GM12878 (cell line): Measurements from ENCODE around the gene SEMA4A. TPM values are rescaled to one million over a fixed set of nuclear protein-coding genes. Genes with fewer than 3 reads are reported as not detected.

Experiments
- ATAC-seq: fragments of 200-7000 bp; cut with Tn5 transposase; 3 replicates; pipeline ENCODE4 v1.9.1; 2020; ENCODE audit warnings: mild to moderate bottlenecking, moderate library complexity
- BruUV-seq: library from RNA; stranded (reverse); fragments of 400-500 nt; replicated peaks from 2 replicates; lab custom pipeline; 2021; lab: Mats Ljungman, UMichigan
- CTCF ChIA-PET: fragments of 300-600 bp; sonication (Branson Sonifier 250); formaldehyde crosslinking; extraction: SDS; loops from one replicate; lab custom pipeline; 2021; ENCODE audit warnings: inconsistent platforms; lab: Yijun Ruan, JAX
- POLR2A ChIA-PET: fragments of 350-600 bp; formaldehyde crosslinking; extraction: SDS; loops from one replicate; lab custom pipeline; 2021; ENCODE audit warnings: inconsistent platforms; lab: Charles Lee
- RAD21 ChIA-PET: fragments of 300-600 bp; sonication (Branson Sonifier 250); formaldehyde crosslinking; loops from one replicate; lab custom pipeline; 2023; ENCODE audit warnings: antibody characterized with exemption; ENCODE audit not compliant: unreplicated experiment; lab: Charles Lee
- SMC1A ChIA-PET: fragments of 300-600 bp; sonication (Branson Sonifier 250); formaldehyde crosslinking; loops from one replicate; lab custom pipeline; 2023; ENCODE audit not compliant: unreplicated experiment, uncharacterized antibody; lab: Charles Lee
- DNase-seq: peaks from one replicate; pipeline ENCODE4 v3.0.0-alpha.2; 2011; ENCODE audit warnings: low read depth, low spot score
- FAIRE-seq: peaks from 3 replicates; lab custom pipeline; 2011; peaks lifted over from hg19 to GRCh38; lab: Jason Lieb, UNC
- H2AFZ ChIP-seq: 2 replicates; pipeline ENCODE4 v1.6.0; 2011; ENCODE audit warnings: low read depth, low read length, control low read depth; ENCODE audit not compliant: control insufficient read depth
- H3K27ac ChIP-seq: 2 replicates; pipeline ENCODE4 v1.5.1; 2011; ENCODE audit warnings: control low read depth; ENCODE audit not compliant: control insufficient read depth, insufficient read depth
- H3K27me3 ChIP-seq, 2 experiments: replicated peaks in 1 of 2; 2 replicates each; pipeline versions ENCODE4 v1.6.0 to v1.6.1; 2011; ENCODE audit warnings: low read length in 1 of 2; ENCODE audit not compliant: control insufficient read depth in 2 of 2, insufficient read depth in 2 of 2
- H3K36me3 ChIP-seq, 2 experiments: 2 replicates each; pipeline ENCODE4 v1.5.1; 2011; ENCODE audit warnings: low read length in 1 of 2; ENCODE audit not compliant: control insufficient read depth in 2 of 2, insufficient read depth in 2 of 2
- H3K4me1 ChIP-seq: 2 replicates; pipeline ENCODE4 v1.6.1; 2011; ENCODE audit warnings: mild to moderate bottlenecking, low read length, moderate library complexity, mixed read lengths; ENCODE audit not compliant: control insufficient read depth, insufficient read depth
- H3K4me2 ChIP-seq: 2 replicates; pipeline ENCODE4 v1.6.0; 2011; ENCODE audit warnings: control low read depth; ENCODE audit not compliant: control insufficient read depth, insufficient read depth
- H3K4me3 ChIP-seq: fragments of 200-600 bp; sonication (generic); 2 replicates; pipeline ENCODE4 v1.5.1; 2016
- H3K79me2 ChIP-seq: 2 replicates; pipeline ENCODE4 v1.6.0; 2011; ENCODE audit warnings: low read length; ENCODE audit not compliant: control insufficient read depth, insufficient read depth
- H3K9ac ChIP-seq: 2 replicates; pipeline ENCODE4 v1.8.0; 2011; ENCODE audit warnings: low read length, control low read depth, mixed read lengths; ENCODE audit not compliant: control insufficient read depth, insufficient read depth
- H3K9me3 ChIP-seq: replicated peaks from 3 replicates; pipeline ENCODE4 v1.5.1; 2011; ENCODE audit warnings: mild to moderate bottlenecking, low read length; ENCODE audit not compliant: control insufficient read depth, insufficient read depth
- H4K20me1 ChIP-seq: 2 replicates; pipeline ENCODE4 v1.6.0; 2011; ENCODE audit not compliant: control insufficient read depth, insufficient read depth
- IKZF2 ChIP-seq, 2 experiments: fragments of 450-650 bp; IDR thresholded peaks; 2 replicates each; pipeline ENCODE4 v1.6.1; 2017; ENCODE audit warnings: mild to moderate bottlenecking in 2 of 2, moderate library complexity in 2 of 2
- JUND ChIP-seq: IDR thresholded peaks from 2 replicates; pipeline ENCODE4 v1.6.1; 2012; ENCODE audit warnings: low read depth, mild to moderate bottlenecking, low read length, improper control_type of control experiment, moderate library complexity
- RUNX3 ChIP-seq: IDR thresholded peaks from 2 replicates; pipeline ENCODE4 v1.6.1; 2012; ENCODE audit warnings: low read length, inconsistent platforms
- ZBTB33 ChIP-seq: fragments of 450-650 bp; IDR thresholded peaks from 2 replicates; pipeline ENCODE4 v1.6.1; 2017; ENCODE audit warnings: mild to moderate bottlenecking
- ZBTB4 ChIP-seq: fragments of 450-650 bp; formaldehyde crosslinking; IDR thresholded peaks from 2 replicates; pipeline ENCODE4 v1.4.0; 2022; ENCODE audit warnings: mild to moderate bottlenecking, moderate library complexity
- WGBS: methylation state at CpG from one replicate; pipeline ENCODE4 v1.1.6; 2016; ENCODE audit warnings: low lambda C conversion rate; ENCODE audit not compliant: insufficient replicate concordance, insufficient coverage; ENCODE audit errors: missing lambda C conversion rate; 5-methylcytosine and 5-hydroxymethylcytosine counted together
- in situ Hi-C: fragments of 300-500 bp; cut with MboI; formaldehyde crosslinking; loops from 9 replicates; pipeline ENCODE4 v1.14.3; 2018; ENCODE audit warnings: mixed read lengths
- intact Hi-C: fragments of 100-400 bp; cut with micrococcal nuclease; formaldehyde crosslinking; loops from one replicate; pipeline ENCODE4 v1.14.2; 2022; ENCODE audit not compliant: unreplicated experiment
- polyA plus RNA-seq, 11 experiments: library from polyadenylated mRNA; depleted of rRNA in 4 of 11; unstranded in 6 of 11; stranded (reverse) in 5 of 11; fragments of >200 nt; fragmentation: Nextera tagmentation in 4 of 11; fragmentation: Illumina TruSeq in 1 of 11; extraction: Ambion mirVana in 4 of 11; extraction: Trizol in 1 of 11; gene quantifications; 1 replicate in 1 of 11; 2 replicates in 10 of 11; pipeline versions ENCODE4 v1.2.1 to v1.2.3, GENCODE V29; 2011 to 2016; ENCODE audit warnings: inconsistent platforms in 2 of 11, missing spikeins in 2 of 11, low read depth in 1 of 11
- total RNA-seq, 4 experiments: library from RNA; depleted of rRNA in 3 of 4; stranded (reverse); fragments of >200 nt in 3 of 4; fragmentation: Illumina TruSeq in 1 of 4; extraction: Trizol in 1 of 4; gene quantifications; 2 replicates each; pipeline versions ENCODE4 v1.2.1 to v1.2.3, GENCODE V29; 2013 to 2021
- TF ChIP-seq, protein P1 (sequence below): fragments of 150-350 bp; IDR thresholded peaks from 2 replicates; pipeline ENCODE4 v1.6.1; 2014; ENCODE audit warnings: mild to moderate bottlenecking, low read depth, low read length
- TF ChIP-seq, protein P2 (sequence below): fragments of 450-650 bp; IDR thresholded peaks from 2 replicates; pipeline ENCODE4 v1.6.1; 2018; ENCODE audit warnings: mild to moderate bottlenecking, low read depth, moderate library complexity; ENCODE audit not compliant: partially characterized antibody
- TF ChIP-seq, protein P3 (sequence below): IDR thresholded peaks from 2 replicates; pipeline ENCODE4 v1.6.1; 2012; ENCODE audit warnings: low read depth, low read length, improper control_type of control experiment
- TF ChIP-seq, protein P4 (sequence below): IDR thresholded peaks from 2 replicates; pipeline ENCODE4 v1.6.1; 2011; ENCODE audit warnings: borderline replicate concordance, low read depth, mild to moderate bottlenecking, moderate library complexity, low read length; ENCODE audit not compliant: insufficient read depth, poor library complexity, severe bottlenecking

SEMA4A gene
- total and polyA plus RNA-seq, 10 of the 15 experiments (the other 5 are each of a cell fraction or from before 2014, with no cell fraction given) = 2.6 to 64.2 (median 32.8) TPM

DNA sequence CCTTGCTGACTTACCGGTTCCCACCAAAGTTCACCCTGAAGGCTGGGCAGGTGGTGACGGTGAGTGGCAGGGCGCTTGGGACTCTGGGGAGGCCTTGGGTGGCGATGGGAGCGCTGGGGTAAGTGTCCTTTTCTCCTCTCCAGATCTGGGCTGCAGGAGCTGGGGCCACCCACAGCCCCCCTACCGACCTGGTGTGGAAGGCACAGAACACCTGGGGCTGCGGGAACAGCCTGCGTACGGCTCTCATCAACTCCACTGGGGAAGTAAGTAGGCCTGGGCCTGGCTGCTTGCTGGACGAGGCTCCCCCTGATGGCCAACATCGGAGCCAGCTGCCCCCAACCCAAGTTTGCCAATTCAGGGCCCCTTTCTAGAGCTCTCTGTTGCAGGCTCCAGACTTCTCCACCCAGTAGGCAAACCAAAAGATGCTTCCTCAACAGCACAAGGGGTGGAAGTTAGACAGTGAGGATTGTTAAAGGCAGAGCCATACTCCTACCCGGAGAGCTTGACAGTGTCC, 16.4 kb upstream of the SEMA4A start:
- ChIA-PET POLR2A (interaction anchor here (1.0 kb wide), 1 partner anchor 8 kb away, joined by 4 read pairs; no protein-coding TSS in a partner anchor), SMC1A (interaction anchor here (1.0 to 1.3 kb wide), 2 partner anchors 40 to 89 kb away, joined by 3 to 4 read pairs; no protein-coding TSS in a partner anchor), RAD21 (interaction anchor here (0.8 to 1.5 kb wide), 2 partner anchors 8 to 46 kb away, joined by 3 to 6 read pairs; no protein-coding TSS in a partner anchor), CTCF (interaction anchor here (0.9 to 1.2 kb wide), 4 partner anchors 8 to 183 kb away, joined by 3 to 6 read pairs (median 4); no protein-coding TSS in a partner anchor)
- in situ Hi-C loops (no loop called here), intact Hi-C loops (no loop called here)
- Histone ChIP-seq H3K9me3 (no peaks in the 10 kb centered on the region), H3K4me3 (no peak overlapping the region), H3K79me2 (no peaks in the 10 kb centered on the region), H3K9ac (no peak overlapping the region), H2AFZ (no peak overlapping the region), H3K27me3 (no peaks in the 10 kb centered on the region), H3K4me1 (no peaks in the 10 kb centered on the region), H3K27ac (no peak overlapping the region), H3K4me2 (no peak overlapping the region), H4K20me1 (no peaks in the 10 kb centered on the region), H3K36me3 (peaks cover 4 to 36% of the 10 kb centered on the region in 2 experiments; a peak in 3 of 4 replicates)
- WGBS = 75% methylated on average over 12 of the region's 12 CpGs
- no TSS peak for BruUV-seq
- ATAC-seq (no peak), FAIRE-seq (no peak), DNase-seq (no peak)
- TF ChIP-seq ZBTB33 (no peak), RUNX3 (no peak), ZBTB4 (CRISPR knock-in tag) (no peak), IKZF2 (IDR thresholded peaks at IDR 0.05) (no peak), JUND (no peak)
- TF ChIP-seq, protein P1, sequence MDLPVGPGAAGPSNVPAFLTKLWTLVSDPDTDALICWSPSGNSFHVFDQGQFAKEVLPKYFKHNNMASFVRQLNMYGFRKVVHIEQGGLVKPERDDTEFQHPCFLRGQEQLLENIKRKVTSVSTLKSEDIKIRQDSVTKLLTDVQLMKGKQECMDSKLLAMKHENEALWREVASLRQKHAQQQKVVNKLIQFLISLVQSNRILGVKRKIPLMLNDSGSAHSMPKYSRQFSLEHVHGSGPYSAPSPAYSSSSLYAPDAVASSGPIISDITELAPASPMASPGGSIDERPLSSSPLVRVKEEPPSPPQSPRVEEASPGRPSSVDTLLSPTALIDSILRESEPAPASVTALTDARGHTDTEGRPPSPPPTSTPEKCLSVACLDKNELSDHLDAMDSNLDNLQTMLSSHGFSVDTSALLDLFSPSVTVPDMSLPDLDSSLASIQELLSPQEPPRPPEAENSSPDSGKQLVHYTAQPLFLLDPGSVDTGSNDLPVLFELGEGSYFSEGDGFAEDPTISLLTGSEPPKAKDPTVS = no peak
- TF ChIP-seq, protein P2, sequence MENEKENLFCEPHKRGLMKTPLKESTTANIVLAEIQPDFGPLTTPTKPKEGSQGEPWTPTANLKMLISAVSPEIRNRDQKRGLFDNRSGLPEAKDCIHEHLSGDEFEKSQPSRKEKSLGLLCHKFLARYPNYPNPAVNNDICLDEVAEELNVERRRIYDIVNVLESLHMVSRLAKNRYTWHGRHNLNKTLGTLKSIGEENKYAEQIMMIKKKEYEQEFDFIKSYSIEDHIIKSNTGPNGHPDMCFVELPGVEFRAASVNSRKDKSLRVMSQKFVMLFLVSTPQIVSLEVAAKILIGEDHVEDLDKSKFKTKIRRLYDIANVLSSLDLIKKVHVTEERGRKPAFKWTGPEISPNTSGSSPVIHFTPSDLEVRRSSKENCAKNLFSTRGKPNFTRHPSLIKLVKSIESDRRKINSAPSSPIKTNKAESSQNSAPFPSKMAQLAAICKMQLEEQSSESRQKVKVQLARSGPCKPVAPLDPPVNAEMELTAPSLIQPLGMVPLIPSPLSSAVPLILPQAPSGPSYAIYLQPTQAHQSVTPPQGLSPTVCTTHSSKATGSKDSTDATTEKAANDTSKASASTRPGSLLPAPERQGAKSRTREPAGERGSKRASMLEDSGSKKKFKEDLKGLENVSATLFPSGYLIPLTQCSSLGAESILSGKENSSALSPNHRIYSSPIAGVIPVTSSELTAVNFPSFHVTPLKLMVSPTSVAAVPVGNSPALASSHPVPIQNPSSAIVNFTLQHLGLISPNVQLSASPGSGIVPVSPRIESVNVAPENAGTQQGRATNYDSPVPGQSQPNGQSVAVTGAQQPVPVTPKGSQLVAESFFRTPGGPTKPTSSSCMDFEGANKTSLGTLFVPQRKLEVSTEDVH = no peak
- TF ChIP-seq, protein P3, sequence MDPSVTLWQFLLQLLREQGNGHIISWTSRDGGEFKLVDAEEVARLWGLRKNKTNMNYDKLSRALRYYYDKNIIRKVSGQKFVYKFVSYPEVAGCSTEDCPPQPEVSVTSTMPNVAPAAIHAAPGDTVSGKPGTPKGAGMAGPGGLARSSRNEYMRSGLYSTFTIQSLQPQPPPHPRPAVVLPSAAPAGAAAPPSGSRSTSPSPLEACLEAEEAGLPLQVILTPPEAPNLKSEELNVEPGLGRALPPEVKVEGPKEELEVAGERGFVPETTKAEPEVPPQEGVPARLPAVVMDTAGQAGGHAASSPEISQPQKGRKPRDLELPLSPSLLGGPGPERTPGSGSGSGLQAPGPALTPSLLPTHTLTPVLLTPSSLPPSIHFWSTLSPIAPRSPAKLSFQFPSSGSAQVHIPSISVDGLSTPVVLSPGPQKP = no peak
- TF ChIP-seq, protein P4, sequence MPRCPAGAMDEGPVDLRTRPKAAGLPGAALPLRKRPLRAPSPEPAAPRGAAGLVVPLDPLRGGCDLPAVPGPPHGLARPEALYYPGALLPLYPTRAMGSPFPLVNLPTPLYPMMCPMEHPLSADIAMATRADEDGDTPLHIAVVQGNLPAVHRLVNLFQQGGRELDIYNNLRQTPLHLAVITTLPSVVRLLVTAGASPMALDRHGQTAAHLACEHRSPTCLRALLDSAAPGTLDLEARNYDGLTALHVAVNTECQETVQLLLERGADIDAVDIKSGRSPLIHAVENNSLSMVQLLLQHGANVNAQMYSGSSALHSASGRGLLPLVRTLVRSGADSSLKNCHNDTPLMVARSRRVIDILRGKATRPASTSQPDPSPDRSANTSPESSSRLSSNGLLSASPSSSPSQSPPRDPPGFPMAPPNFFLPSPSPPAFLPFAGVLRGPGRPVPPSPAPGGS = no peak
